Endodermal cell (in vitro differentiated cells): ENCODE data around the gene AP3D1. TPM values are rescaled to one million over a fixed set of nuclear protein-coding genes. Genes with fewer than 3 reads are reported as not detected.

ENCODE experiments used
- DNase-seq: peaks from one replicate; pipeline ENCODE4 v3.0.0-alpha.2; 2017
- H3K27ac ChIP-seq: 2 replicates; pipeline ENCODE4 v1.5.1; 2013; ENCODE audit warnings: mild to moderate bottlenecking, low read depth, low read length, moderate library complexity
- H3K27me3 ChIP-seq: 2 replicates; pipeline ENCODE4 v1.6.1; 2013; ENCODE audit warnings: mild to moderate bottlenecking, low read length, moderate library complexity; ENCODE audit not compliant: insufficient read depth, control insufficient read depth, poor library complexity, severe bottlenecking
- H3K36me3 ChIP-seq: 2 replicates; pipeline ENCODE4 v1.7.0; 2013; ENCODE audit warnings: mild to moderate bottlenecking, low read length, moderate library complexity; ENCODE audit not compliant: control insufficient read depth, insufficient read depth
- H3K4me1 ChIP-seq: one replicate; pipeline ENCODE4 v1.7.0; 2013; ENCODE audit warnings: low read length; ENCODE audit not compliant: control insufficient read depth, insufficient read depth
- H3K4me3 ChIP-seq: 2 replicates; pipeline ENCODE4 v1.5.1; 2013; ENCODE audit warnings: mild to moderate bottlenecking, low read length, moderate library complexity
- H3K9ac ChIP-seq: 2 replicates; pipeline ENCODE4 v1.6.1; 2013; ENCODE audit warnings: mild to moderate bottlenecking, low read length, moderate library complexity; ENCODE audit not compliant: poor library complexity, severe bottlenecking; ENCODE audit errors: extremely low read depth
- H3K9me3 ChIP-seq: 2 replicates; pipeline ENCODE4 v1.6.1; 2013; ENCODE audit warnings: mild to moderate bottlenecking, low read length, moderate library complexity; ENCODE audit not compliant: control insufficient read depth
- H3K27ac Mint-ChIP-seq: 2 replicates; pipeline ENCODE4 v1.8.0; 2020; ENCODE audit warnings: mixed read lengths
- H3K27me3 Mint-ChIP-seq: 2 replicates; pipeline ENCODE4 v1.8.0; 2021; ENCODE audit warnings: mild to moderate bottlenecking, mixed read lengths; ENCODE audit not compliant: insufficient read depth
- H3K36me3 Mint-ChIP-seq: 2 replicates; pipeline ENCODE4 v1.8.0; 2020; ENCODE audit warnings: low read depth, mixed read lengths
- H3K4me1 Mint-ChIP-seq: 2 replicates; pipeline ENCODE4 v1.8.0; 2020; ENCODE audit warnings: mixed read lengths
- H3K4me3 Mint-ChIP-seq: 2 replicates; pipeline ENCODE4 v1.8.0; 2020; ENCODE audit warnings: mild to moderate bottlenecking, moderate library complexity, mixed read lengths
- H3K9me3 Mint-ChIP-seq: 2 replicates; pipeline ENCODE4 v1.8.0; 2020; ENCODE audit warnings: mild to moderate bottlenecking, mixed read lengths
- WGBS, 2 experiments: methylation state at CpG; one replicate each; pipeline versions ENCODE4 v1.1.5 to v1.1.7; 2013; ENCODE audit warnings: missing lambda C conversion rate in 2 of 2, mixed read lengths in 1 of 2; ENCODE audit not compliant: insufficient coverage in 1 of 2, insufficient read length in 1 of 2; 5-methylcytosine and 5-hydroxymethylcytosine counted together
- total RNA-seq, 2 donors: library from RNA; stranded (reverse); fragmentation: NEBNext Ultra II Directional in 1 of 2; extraction: Animal tissue kit (Norgen Biotek cat#: 25700) in 1 of 2; gene quantifications; 2 replicates in 1 of 2; 3 replicates in 1 of 2; pipeline ENCODE4 v1.2.1, GENCODE V29; 2021
- TF ChIP-seq, protein P1 (sequence below): fragments of 200-600 bp; sonication (generic); conservative IDR thresholded peaks from 2 replicates; pipeline ENCODE4 v1.5.0; 2021; ENCODE audit warnings: antibody characterized with exemption, mild to moderate bottlenecking

The AP3D1 gene
- total RNA-seq, 2 donors from 2014 or later: 162 to 181 TPM

DNA sequence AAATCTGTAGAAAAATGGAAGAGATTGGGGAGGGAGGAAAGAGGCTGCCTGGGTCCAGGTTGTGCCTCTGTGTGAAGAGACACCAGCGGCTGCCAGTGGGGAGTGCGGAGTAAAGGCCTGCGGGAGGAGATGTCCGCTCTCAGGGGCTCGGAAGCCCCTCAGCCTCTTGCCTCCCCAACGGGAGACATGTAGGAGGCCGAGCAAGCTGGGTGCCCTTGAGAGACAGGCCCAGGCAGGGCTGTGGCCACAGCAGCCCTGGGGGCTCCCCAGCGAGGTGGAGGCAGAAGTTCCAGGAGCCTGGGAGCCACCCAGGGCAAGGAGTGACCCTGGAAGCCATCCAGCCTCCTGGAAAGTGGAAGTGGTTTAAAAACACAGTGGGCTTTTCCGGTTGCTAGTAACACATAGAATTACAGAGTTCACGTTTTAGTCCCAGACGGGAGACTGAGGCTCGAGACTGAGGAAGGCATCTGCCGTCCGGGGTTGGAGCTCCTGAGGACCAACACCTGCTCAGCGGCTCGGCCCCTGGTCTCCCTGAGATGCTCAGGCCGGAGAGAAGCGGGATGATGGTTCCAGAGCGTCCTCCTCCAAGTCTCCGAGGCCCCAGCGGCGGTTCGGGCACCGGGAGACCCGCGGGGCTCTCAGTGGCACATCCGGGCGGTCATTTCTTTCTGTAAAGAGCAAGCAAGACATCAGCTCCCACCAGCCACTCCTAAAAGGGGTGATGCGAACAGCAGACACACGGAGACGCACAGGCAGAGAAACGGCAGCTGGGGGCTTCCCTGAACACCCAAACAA is 78.4 kb downstream of the AP3D1 start:
- no peaks in the 10 kb centered on the region for H3K9me3 Mint-ChIP-seq
- H3K36me3 Mint-ChIP-seq: peaks cover 44% of the 10 kb centered on the region
- Histone ChIP-seq H3K4me1 (no peaks in the 10 kb centered on the region), H3K9me3 (no peaks in the 10 kb centered on the region), H3K4me3 (no peak overlapping the region), H3K9ac (no peak overlapping the region), H3K36me3 (peaks cover 39% of the 10 kb centered on the region), H3K27ac (no peak overlapping the region), H3K27me3 (no peaks in the 10 kb centered on the region)
- H3K27me3 Mint-ChIP-seq: no peaks in the 10 kb centered on the region
- no peak overlapping the region for H3K27ac Mint-ChIP-seq
- no peaks in the 10 kb centered on the region for H3K4me1 Mint-ChIP-seq
- TF ChIP-seq, protein P1, sequence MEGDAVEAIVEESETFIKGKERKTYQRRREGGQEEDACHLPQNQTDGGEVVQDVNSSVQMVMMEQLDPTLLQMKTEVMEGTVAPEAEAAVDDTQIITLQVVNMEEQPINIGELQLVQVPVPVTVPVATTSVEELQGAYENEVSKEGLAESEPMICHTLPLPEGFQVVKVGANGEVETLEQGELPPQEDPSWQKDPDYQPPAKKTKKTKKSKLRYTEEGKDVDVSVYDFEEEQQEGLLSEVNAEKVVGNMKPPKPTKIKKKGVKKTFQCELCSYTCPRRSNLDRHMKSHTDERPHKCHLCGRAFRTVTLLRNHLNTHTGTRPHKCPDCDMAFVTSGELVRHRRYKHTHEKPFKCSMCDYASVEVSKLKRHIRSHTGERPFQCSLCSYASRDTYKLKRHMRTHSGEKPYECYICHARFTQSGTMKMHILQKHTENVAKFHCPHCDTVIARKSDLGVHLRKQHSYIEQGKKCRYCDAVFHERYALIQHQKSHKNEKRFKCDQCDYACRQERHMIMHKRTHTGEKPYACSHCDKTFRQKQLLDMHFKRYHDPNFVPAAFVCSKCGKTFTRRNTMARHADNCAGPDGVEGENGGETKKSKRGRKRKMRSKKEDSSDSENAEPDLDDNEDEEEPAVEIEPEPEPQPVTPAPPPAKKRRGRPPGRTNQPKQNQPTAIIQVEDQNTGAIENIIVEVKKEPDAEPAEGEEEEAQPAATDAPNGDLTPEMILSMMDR: no peak
- DNase-seq: no peak
- 93 to 95% methylated on average over 20 to 32 of the region's 32 CpGs for WGBS, 2 experiments
- no peak overlapping the region for H3K4me3 Mint-ChIP-seq

DNA sequence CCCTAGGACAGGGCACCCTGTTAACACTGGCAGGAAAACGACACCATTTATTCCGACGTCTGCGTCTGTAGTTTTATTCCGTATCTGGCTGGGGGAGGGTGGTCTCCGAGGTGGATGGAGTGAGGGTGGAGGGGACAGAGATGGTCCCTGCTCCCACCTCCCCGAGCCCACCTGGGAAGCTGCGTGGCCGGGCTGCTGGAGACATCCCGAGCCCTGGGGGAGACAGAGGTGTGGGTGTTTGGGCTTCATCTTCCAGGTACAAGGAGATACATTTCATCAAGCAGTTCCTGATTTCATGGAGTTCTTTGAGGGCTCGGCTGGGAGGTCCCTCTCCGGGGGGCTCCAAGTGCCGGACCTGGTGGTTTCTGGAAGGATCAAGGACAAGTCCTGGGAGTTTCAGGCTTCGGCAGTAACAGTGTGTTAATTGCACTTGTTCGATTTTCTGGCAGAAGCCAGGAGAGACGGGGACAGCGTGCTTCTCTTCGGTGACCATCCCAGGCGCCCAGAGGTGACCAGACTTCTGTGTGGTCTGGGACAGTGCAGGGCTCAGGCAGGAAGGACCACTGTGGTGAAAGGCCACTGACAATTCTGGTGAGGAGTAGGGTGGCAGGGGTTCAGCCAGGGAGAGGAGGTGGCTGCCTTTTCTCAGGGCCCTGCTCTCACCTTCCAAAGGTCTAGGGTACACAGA is 80.2 kb downstream of the AP3D1 start:
- WGBS, 2 experiments: 91 to 100% methylated on average over 11 to 19 of the region's 19 CpGs
- Mint-ChIP-seq H3K27ac (no peak overlapping the region), H3K4me1 (no peaks in the 10 kb centered on the region), H3K9me3 (no peaks in the 10 kb centered on the region), H3K27me3 (no peaks in the 10 kb centered on the region), H3K36me3 (peaks cover 31% of the 10 kb centered on the region), H3K4me3 (no peak overlapping the region)
- Histone ChIP-seq H3K4me3 (no peak overlapping the region), H3K9me3 (no peaks in the 10 kb centered on the region), H3K36me3 (peaks cover 33% of the 10 kb centered on the region), H3K4me1 (no peaks in the 10 kb centered on the region), H3K27ac (no peak overlapping the region), H3K9ac (no peak overlapping the region), H3K27me3 (no peaks in the 10 kb centered on the region)
- DNase-seq: no peak
- TF ChIP-seq, protein P1: no peak

DNA sequence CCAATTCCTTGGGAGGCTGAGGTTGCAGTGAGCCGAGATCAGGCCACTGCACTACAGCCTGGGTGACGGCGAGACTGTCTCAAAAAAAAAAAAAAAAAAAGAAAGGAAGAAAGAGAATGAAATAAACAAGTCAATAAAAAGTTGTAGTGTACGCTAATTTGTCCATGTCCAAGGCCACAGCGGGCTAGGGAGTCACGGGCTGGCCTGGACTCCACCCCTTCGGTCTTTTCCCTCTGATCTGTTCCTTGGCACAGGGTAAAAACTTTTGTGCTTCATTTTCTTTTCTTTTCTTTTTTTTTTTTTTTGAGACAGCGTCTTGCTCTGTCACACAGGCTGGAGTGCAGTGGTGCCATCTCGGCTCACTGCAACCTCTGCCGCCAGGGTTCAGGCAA is 80.9 kb downstream of the AP3D1 start:
- H3K9ac ChIP-seq: no peak overlapping the region
- H3K4me3 ChIP-seq: no peak overlapping the region
- no peaks in the 10 kb centered on the region for H3K9me3 ChIP-seq
- peaks cover 29% of the 10 kb centered on the region for H3K36me3 ChIP-seq
- Mint-ChIP-seq H3K27ac (no peak overlapping the region), H3K36me3 (peaks cover 28% of the 10 kb centered on the region), H3K27me3 (no peaks in the 10 kb centered on the region), H3K4me3 (no peak overlapping the region), H3K4me1 (no peaks in the 10 kb centered on the region), H3K9me3 (no peaks in the 10 kb centered on the region)
- DNase-seq: no peak
- H3K27me3 ChIP-seq: no peaks in the 10 kb centered on the region
- H3K27ac ChIP-seq: no peak overlapping the region
- H3K4me1 ChIP-seq: no peaks in the 10 kb centered on the region
- WGBS, 2 experiments: 92 to 98% methylated on average over 5 to 10 of the region's 10 CpGs
- TF ChIP-seq, protein P1: no peak
